ENCODE results near the gene FLNB. TPM values are rescaled to one million over a fixed set of nuclear protein-coding genes. Genes with fewer than 3 reads are reported as not detected.

The FLNB gene
- total and polyA plus RNA-seq, 10 of the 15 experiments (the other 5 are each of a cell fraction or from before 2014, with no cell fraction given) = 13.6 to 51.8 (median 26.4) TPM

- WGBS (ENCODE audit: insufficient coverage, insufficient replicate concordance, low lambda C conversion rate, missing lambda C conversion rate) = 69% methylated on average over 5 of the region's 5 CpGs
- Histone ChIP-seq H3K9me3 (replicated peaks; ENCODE audit: control insufficient read depth, insufficient read depth, low read length) (no peaks in the 10 kb centered on the region), H3K4me3 (0 out of 2 replicates have a peak overlapping the region, but pooled peaks have one; percentile 9), H2AFZ (ENCODE audit: control insufficient read depth, low read depth, low read length) (no peak overlapping the region), H3K36me3 (ENCODE audit: control insufficient read depth in 2 of 2, insufficient read depth in 2 of 2, low read length in 1 of 2) (no peaks in the 10 kb centered on the region), H3K79me2 (ENCODE audit: control insufficient read depth, insufficient read depth, low read length) (peaks cover 22% of the 10 kb centered on the region), H4K20me1 (ENCODE audit: control insufficient read depth, insufficient read depth) (no peaks in the 10 kb centered on the region), H3K4me2 (ENCODE audit: control insufficient read depth, insufficient read depth) (no peak overlapping the region; the same call in 1 of the 2 replicates), H3K9ac (ENCODE audit: control insufficient read depth, insufficient read depth, low read length) (no peak overlapping the region), H3K4me1 (ENCODE audit: control insufficient read depth, insufficient read depth, low read length) (peaks cover 16% of the 10 kb centered on the region), H3K27ac (ENCODE audit: control insufficient read depth, insufficient read depth) (no peak overlapping the region), H3K27me3 (replicated peaks in 1 of 2; ENCODE audit: control insufficient read depth in 2 of 2, insufficient read depth in 2 of 2, low read length in 1 of 2) (no peaks in the 10 kb centered on the region)
- POLR2A ChIA-PET = interaction anchor here (0.6 to 1.7 kb wide), 5 partner anchors 11 to 235 kb away, joined by 3 to 6 read pairs (median 3); no protein-coding TSS in a partner anchor
- TF ChIP-seq EGR1 (IDR thresholded peaks at IDR 0.05; ENCODE audit: borderline replicate concordance in 1 of 2, low read depth in 2 of 2, low read length in 2 of 2) (no peak), ZNF384 (IDR thresholded peaks at IDR 0.05; ENCODE audit: borderline replicate concordance, low read depth, low read length) (no peak), RELB (IDR thresholded peaks at IDR 0.05; ENCODE audit: low read depth) (no peak), EP300 (IDR thresholded peaks at IDR 0.05; ENCODE audit: borderline replicate concordance in 1 of 2, control insufficient read depth in 1 of 2, low read depth in 2 of 2, low read length in 2 of 2) (no peak), HDGF (IDR thresholded peaks at IDR 0.05) (no peak), CHD1 (IDR thresholded peaks at IDR 0.05; ENCODE audit: low read depth, low read length) (no peak), TARDBP (IDR thresholded peaks at IDR 0.05; ENCODE audit: borderline replicate concordance) (no peak), SUPT20H (IDR thresholded peaks at IDR 0.05; ENCODE audit: borderline replicate concordance, control insufficient read depth, low read depth, low read length) (no peak), YY1 (IDR thresholded peaks at IDR 0.05; ENCODE audit: low read depth, low read length) (no peak), RELA (IDR thresholded peaks at IDR 0.05; ENCODE audit: borderline replicate concordance, partially characterized antibody) (no peak), BHLHE40 (IDR thresholded peaks at IDR 0.05; ENCODE audit: borderline replicate concordance in 1 of 2, low read depth in 2 of 2, low read length in 1 of 2) (no peak), STAT3 (IDR thresholded peaks at IDR 0.05; ENCODE audit: low read depth, low read length) (no peak), HCFC1 (IDR thresholded peaks at IDR 0.05; ENCODE audit: low read length) (no peak), PAX8 (IDR thresholded peaks at IDR 0.05) (no peak)
- RAD21 ChIA-PET (ENCODE audit: unreplicated experiment) = interaction anchor here (0.8 to 8.9 kb wide), 10 partner anchors 14 to 118 kb away, joined by 3 to 110 read pairs (median 10); no protein-coding TSS in a partner anchor
- in situ Hi-C loops (cut with MboI) = loop anchor here (5.0 kb wide), 1 partner anchor 167 kb away; no protein-coding TSS in a partner anchor
- no peak for DNase-seq (ENCODE audit: low read depth, low spot score)
- CTCF ChIA-PET = interaction anchor here (1.0 to 9.0 kb wide), 9 partner anchors 10 to 296 kb away, joined by 3 to 88 read pairs (median 10); partner anchors contain the start of genes HTD2 and RPP14
- ATAC-seq = no peak
- no TSS peak for BruUV-seq (replicated peaks)
- intact Hi-C loops (cut with micrococcal nuclease; ENCODE audit: unreplicated experiment) = loop anchor here (5.0 kb wide), 1 partner anchor 62 kb away; no protein-coding TSS in a partner anchor
- FAIRE-seq = no peak
- SMC1A ChIA-PET (ENCODE audit: uncharacterized antibody, unreplicated experiment) = interaction anchor here (0.9 to 9.7 kb wide), 15 partner anchors 10 to 163 kb away, joined by 3 to 135 read pairs (median 8); no protein-coding TSS in a partner anchor
Measured at GRCh38 chr3:58010562-58010961, 2.3 kb downstream of the FLNB start.

All from GM12878 (cell line).